NCI-H187 (cell line): ENCODE results near the gene FBLL1.
"Not testable (repeated sequence)": the region's sequence is repeated elsewhere in the genome, so short reads cannot be mapped to it uniquely, and the experiment has no call there.

Source experiments
- DNase-seq, 2 experiments: peaks; one replicate each; lab custom pipeline; 2025; lab: John Stamatoyannopoulos, UW

The FBLL1 gene

DNA sequence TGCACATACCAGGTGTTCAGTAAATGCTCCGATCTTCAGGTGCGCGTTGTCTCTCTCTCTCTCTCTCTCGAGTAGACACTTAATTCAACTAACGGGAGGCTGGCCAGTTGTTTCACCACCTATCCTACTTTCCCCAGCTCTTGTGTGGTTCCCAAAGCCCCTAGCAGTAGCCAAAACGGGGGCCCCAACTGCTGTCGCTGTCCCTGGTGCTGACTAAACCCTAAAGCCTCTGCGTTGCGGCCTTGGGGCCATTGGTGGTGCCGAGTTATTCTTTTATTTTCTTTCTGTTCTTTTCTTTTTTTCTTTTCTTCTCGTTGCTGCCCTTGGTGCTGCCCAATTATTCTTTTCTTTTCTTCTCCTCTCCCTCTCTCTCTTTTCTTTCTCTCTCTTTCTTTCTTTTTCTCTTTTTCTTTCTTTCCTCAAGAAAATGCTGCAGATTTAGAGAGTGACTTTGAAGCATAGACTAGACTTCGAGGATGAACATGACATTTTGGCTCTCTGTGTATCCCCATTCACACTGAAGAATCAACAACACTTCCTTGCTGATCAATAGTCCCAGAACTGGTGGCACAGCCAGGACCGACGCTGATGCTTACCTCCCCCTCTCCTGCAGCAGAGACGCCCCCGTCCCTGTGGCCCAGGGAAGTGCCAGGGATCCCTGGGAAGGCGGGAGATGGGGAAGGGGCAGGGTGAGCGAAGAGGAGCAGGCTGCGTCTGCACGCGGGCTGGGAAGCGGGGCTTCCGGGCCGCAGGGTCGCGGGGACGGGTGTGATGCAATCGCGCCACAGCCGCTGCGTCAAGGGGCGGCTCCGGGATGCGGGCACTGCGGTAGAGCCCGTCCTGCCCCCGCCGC is at the start of gene FBLL1:
Gene FBLL1, plus strand, starts transcription at position 785 of the 853 bp plus-strand sequence. CDS start 200 bp downstream, outside the sequence.
- DNase-seq = no peak

GRCh38 chr5:168480601-168481000 is 48.5 kb upstream of the FBLL1 start:
- DNase-seq = no peak

DNA sequence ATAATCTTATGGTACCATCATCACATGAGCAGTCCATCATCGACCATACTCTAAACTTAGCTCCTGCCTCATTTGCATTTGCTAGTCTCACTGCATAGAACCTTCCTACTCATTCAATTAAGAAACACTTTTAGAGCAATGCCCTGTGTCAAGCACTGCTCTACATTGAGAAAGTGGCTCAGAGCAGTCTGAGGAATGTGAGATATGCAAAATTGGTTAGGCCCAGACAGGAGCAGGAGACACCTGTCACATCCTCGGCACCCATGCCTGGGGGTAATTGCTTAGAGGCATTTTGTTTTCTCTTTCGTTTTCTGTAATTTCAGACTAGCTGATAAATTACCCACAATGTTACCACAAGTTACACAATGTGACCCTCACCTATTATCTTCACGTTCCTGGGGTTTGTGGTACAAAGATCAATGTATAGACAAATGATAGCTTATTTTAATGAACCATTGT is 47.7 kb upstream of the FBLL1 start:
- DNase-seq = no peak

GRCh38 chr5:168482361-168482760 is 46.7 kb upstream of the FBLL1 start:
- DNase-seq = no peak

DNA sequence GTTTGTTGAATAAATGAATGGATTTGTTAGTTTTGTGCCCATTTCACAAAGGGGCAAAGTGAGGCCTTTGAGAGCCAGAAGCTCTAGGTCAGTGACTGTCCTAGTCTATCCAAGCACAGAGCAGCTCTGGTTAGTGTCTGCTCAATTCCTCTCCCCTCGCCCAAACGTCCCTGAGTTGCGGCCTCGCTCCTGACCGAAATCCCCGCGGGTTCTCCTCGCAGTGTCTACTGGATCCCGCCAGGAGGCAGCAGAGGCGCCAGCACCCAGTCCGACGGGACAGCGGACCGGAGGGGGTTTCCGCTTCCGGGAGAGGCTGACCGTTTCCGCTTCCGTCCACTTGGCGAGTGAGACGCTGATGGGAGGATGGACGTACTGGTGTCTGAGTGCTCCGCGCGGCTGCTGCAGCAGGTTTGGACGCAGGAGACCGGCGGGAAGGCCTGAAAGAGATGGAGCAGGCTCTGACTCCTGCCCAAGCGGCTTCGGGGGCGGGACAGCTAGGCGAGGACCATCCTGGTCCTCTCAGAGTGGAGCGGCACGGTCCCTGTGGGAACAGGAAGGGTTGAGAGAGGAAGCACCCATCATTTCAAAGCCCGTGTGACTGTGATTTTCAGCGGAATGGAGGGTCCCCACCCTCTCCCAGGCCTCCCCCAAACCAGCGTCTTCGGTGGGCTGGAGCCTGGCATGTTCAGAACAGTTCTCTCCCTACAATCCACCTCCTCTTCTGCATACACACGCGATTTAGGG is 42.8 kb upstream of the FBLL1 start, which contains the start of gene RARS1:
Gene RARS1, plus strand, starts transcription at position 336 of the 744 bp plus-strand sequence. Its CDS starts 28 bp downstream, at position 364.
- DNase-seq = peak; percentile 69 to 82

DNA sequence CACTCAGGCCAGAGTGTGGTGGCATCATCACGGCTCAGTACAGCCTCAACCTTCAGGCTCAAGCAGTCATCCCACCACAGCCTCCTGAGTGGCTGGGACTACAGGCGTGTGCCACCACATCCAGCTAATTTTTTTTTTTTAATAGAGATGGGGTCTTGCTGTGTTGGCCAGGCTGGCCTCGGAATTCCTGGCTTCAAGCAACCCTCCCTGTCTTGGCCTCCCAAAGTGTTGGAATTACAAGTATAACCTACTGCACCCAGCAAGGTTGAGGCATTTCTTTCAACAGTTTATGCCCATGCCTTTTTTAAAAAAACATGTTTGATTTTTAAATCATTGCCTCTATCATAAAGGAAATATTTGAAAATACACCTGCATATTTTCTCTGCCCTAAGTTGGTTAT is 40.0 kb upstream of the FBLL1 start:
- no peak for DNase-seq

DNA sequence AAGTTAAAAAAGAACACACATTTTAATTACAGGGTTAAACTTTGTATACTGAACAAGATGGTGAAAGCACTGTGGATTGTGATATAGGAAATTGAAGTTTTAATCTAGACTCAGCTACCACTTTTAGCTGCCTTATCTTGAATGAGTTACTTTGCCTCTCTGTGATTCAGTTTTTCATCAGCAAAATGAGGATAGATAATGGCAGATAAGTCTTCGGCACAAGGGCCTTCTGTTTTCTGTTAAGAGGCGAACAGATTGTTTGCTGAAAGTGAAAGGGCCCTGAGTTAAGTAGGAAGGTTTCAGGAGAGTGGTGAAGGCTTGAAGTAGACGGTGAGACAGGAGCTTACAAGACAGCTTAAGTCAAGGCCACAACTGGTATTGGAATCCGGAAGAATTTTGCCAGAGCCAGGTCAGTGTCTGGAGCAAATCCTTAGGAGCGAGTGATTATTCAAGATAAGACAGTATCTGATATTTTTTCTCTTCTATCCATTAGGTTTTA is 35.0 kb upstream of the FBLL1 start:
- DNase-seq = no peak

DNA sequence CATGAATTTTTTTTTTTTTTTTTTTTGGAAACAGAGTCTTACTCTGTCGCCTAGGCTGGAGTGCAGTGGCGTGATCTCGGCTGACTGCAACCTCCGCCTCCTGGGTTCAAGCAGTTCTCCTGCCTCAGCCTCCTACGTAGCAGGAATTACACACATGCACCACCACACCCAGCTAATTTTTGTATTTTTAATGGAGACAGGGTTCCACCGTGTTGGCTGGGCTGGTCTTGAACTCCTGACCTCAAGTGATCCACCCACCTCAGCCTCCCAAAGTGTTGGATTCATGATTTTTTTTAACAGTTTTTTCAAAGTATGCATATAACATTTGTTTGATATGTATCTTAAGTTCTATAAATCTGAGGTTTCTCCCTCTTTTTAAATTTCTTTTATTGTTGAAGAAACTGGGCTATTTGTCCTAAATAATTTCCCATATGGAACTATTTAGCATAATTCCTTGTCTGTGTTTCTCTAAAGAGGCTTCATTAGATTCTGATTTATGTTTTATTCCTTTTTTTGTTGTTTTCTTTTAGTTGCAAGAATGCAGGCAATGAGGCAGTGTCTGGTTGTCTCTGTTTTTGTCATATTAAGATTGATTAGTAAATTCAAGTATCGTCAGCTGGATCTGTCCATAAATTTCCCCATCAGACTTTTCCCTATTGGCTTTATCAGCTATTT is 26.4 kb upstream of the FBLL1 start:
- no peak for DNase-seq

DNA sequence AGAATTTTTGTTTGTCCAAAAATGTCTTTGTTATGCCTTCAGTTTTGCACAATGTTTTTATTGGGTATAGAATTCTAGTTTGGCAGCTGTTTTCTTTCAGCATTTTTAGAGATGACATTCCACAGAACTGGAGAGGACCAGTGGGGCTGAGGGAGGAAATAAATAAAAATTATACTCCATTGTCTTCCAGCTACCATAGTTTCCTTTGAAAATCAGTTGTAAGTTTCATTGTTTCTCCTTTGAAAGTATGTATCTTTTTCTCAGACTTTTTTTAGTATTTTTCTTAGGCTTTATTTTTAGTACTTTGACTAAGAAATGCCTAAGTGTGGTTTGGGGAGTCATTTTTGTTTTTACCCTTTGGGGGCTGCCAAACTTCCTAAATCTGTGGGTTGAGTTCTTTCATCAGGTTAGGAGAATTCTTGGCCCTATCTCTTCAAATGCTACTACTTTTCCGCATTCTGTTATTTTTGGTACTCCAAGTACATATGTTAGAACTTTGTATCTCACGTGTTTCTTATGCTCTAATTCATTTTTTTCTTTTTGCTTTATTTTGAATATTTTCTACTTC is 15.2 kb upstream of the FBLL1 start:
- no peak for DNase-seq

GRCh38 chr5:168525856-168526255 is 3.2 kb upstream of the FBLL1 start:
- DNase-seq = no peak

- no peak for DNase-seq
Measured at GRCh38 chr5:168527756-168528295, 1.3 kb upstream of the FBLL1 start.

- no peak for DNase-seq
Measured at GRCh38 chr5:168529374-168530234, 499 bp downstream of the FBLL1 start.

GRCh38 chr5:168530621-168531150 is 1.6 kb downstream of the FBLL1 start:
- DNase-seq = no peak

DNA sequence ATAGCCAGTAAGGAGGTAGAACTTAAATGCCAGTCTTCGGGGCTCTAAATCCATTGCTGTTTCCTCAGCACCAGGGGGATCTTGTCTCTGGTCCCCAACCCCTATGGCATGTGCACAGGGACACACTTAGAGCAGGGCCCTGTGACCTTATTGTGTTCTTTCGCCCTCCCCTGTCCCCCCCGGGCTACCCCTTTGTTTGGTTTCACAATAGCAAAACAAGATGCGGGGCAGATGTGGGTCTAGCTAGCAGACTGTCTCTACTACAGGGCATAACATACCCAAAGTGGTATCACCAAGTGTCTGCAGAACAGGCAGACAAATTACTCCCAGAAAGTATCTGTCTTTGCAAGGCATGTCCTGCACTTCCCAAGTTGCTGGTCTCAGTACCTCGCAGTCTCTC is 2.1 kb downstream of the FBLL1 start:
- no peak for DNase-seq

DNA sequence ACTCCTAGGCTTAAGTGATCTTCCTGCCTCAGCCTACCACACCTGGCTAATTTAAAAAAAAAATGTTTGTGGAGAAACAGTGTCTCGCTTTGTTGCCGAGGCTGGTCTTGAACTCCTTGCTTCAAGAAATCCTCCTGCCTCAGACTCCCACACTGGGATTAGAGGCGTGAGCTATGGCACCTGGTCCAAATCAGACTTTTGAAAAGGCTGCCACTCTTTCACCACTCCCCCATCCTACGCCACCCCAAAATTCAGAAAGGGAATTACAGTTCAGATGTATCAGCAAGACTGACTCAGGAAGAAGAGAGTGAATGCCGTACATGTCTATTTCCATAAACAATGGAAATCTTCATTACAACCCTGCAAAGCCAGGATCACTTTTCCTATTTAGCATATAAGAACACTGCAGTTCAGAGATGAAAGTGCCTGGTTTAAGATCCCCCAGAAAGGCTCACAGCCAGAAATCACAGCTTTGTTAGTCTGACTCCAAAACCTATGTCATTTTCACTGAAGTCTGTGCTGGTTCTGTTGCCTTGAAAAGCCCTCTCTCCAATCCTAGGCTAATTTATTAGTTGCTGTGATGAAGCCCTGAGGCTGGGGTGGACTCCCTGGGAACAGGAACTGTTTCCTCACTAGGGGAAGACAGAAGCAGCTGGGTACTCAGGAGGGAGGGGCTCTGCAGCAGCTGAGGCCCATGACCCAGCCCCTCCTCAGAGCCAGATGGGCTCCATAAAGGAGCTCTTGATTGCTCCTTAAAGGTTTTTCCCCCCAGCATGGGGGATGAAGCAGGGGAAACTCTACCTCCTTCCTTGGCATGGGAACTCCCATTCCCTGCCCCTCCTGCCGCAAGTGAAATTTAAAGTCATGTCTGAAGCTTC is 3.1 kb downstream of the FBLL1 start:
- DNase-seq = no peak

DNA sequence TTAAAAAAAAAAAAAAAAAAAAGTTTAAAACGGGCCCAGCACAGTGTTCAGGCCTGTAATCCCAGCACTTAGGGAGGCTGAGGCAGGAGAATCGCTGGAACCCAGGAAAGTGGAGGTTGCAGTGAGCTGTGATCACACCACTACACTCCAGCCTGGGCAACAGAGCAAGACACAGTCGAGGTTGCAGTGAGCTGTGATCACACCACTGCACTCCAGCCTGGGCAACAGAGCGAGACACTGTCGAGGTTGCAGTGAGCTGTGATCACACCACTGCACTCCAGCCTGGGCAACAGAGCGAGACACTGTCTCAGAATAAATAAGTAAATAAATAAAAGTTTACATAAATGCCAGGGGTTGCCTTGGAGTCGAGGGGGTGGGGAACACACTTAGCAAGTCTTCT is 5.2 kb downstream of the FBLL1 start:
- not testable (repeated sequence) for DNase-seq

DNA sequence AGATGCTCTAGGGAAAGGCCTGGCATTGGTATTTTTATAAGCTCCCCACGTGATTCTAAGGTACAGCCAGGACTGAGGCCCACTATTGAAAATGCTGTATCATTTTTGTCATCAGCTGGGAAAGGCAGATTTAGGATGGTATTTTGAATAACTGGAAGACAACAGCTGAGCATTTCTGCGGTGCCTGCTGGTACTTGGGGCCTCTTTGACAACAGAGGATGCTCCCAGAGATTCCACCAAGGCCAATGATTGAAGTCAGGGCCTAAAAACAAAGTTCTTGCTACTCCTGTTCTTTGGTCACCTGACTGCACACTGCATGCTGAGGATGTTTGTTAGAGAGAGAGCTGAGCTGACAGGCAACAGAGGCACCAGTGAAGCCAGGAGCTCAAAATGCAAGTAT is 8.1 kb downstream of the FBLL1 start:
- no peak for DNase-seq

GRCh38 chr5:168549554-168549953 is 20.4 kb downstream of the FBLL1 start:
- no peak for DNase-seq

GRCh38 chr5:168550656-168551055 is 21.6 kb downstream of the FBLL1 start:
- no peak for DNase-seq
